Activated gamma-delta T cell (primary cell): ENCODE results near the gene TNPO1.
"Not testable (repeated sequence)": the region's sequence is repeated elsewhere in the genome, so short reads cannot be mapped to it uniquely, and the experiment has no call there.

ENCODE experiments used
- DNase-seq: peaks from one replicate; lab custom pipeline; 2025; lab: John Stamatoyannopoulos, UW

Gene TNPO1

DNA sequence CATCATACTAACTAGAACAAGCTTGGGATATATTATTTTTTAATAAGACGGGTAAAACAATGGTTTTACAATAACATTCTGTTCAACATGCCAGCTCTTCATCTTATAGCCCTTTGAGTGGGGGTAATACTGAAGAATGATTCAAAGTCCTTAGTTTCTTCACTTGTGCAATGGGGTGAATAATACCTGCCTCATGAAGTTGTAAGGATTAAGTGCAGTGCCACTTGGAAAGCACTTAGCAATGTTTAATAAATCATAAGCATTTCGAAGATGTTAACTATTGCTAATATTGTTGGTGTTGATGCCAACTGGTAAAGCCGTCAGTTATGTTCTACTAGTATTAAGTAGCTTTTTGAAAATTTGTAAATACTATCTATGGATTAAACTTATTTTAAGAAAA, 38.0 kb downstream of the TNPO1 start:
- no peak for DNase-seq

DNA sequence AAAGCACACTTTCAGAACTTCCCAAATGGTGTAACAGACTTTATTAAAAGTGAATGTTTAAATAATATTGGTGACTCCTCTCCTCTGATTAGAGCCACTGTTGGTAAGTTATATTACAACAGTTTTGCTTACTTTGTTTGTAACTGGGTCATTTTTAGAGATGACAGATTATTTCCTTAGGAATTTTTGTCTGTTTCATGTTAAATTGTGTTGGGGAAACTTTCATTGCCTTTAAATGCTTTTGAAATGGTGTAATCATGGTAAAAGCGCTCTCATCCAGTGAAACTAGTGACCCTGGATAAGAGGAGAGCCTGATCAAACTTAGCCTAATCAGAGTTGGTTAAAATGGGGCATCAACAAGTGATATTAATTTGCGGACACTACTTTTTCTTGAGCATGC, 39.4 kb downstream of the TNPO1 start:
- no peak for DNase-seq

DNA sequence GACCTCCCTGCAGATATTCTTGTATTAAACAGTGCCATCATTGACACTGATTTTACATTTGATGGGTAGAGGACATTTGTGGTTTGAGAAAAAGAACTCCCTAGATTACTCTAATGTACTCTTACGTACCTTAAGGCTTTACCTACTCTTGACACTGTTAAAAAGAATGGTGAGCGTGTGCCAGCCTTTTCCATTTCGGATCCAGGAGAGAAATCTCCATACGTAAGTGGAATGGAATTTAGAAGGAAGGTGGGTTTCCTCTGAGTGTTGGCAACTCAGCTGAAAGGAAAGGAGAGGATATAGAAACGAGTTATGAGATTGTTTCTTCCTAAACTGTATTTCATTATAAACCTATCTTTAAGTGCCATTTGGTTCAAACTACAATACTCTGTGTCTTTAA, 40.9 kb downstream of the TNPO1 start:
- DNase-seq = no peak

DNA sequence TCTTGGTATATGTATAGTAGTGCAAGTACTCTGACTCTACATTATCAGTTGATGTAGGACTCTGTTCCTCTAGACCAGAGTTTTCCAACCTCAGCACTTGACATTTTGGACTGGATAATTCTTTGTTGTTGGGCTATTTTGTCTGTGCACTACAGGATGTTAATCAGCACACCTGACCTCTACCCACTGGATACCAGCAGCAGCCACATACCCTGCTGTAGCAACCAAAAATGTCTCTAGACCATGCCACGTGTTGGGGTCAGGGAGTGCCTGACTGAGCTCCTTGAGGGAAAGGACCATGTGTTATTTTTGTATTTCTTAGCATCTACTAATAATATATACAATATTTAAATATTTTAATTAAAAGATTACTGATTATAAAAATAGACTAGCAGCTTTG, 42.7 kb downstream of the TNPO1 start:
- DNase-seq = no peak

DNA sequence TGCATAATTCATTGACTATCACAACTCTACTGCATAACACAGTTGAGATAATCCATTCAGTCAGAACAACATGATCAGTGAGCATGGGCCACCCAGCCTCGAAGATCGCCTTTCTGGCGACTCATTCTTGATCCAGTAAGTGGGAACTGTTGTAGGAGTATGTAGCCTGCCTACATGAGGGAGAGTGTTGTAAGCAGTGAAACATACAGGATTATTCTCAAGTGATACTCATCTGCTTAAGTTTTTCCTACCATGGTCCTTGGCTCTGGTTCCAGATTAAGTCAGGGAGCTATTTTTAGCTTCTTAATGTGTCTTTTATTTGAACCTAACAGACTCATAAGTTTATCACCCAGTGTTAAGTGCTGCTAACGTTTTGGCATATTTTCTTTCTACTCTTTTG, 44.0 kb downstream of the TNPO1 start:
- no peak for DNase-seq

DNA sequence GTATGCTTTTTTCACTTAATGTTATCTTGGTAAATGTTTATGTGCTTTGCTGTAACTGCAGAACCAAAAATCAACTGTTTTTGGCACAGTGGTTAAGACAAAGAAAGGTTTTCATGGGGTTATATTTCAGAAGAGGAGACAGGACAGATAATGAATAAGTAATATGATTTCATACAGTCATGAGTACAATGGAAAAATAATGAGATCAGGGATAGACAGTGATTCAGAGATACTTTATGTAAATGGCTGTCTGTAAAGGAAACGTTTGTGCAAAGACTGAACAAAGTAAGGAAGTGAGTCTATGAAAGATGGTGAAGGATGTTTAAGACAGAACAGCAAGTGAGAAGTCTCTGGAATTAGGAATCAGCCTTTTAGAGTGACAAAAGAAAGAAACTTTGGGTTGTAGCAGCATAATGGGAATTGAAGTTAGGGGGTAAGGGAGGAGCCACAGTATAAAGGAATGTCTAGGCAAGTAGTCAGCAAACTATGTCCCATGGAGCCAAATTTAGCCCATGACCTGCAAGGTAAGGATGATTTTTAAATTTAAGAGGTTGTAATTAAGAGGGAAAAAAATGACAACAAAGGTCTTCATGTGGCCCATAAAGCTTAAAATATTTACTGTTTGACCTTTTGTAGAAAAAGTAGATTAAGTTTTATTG, 55.0 kb downstream of the TNPO1 start:
- DNase-seq = no peak

DNA sequence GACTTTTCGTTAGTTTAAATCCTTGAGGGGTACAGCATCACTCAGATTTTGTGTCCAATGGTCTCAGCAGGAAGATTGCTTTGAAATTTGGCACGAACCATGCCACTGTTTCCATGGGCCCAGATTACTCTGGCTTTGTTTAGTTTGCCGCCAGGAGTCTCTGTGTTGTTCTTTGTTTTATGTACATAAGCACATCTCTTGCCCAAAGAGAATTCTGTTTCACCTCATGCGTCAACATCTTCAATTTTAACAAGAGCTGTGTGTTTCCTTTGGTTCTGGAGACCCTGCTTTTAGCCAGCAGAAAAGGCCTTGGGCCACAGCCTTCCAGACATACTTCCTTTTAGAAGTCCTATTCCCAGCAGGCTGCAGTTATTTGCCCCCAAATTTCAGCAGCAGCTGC, 62.4 kb downstream of the TNPO1 start:
- no peak for DNase-seq

DNA sequence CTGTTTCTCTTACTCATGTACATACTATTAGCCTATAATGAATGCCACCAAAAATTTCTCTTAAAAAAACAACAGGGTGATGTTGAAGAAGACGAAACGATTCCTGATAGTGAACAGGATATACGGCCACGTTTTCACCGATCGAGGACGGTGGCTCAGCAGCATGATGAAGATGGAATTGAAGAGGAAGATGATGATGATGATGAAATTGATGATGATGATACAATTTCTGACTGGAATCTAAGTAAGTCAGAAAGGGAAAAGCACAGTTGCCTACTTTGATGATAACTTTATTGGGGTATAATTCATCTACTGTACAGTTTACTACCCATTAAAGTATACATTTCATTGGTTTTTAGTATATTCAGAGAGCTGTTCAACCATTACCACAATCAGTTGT, 66.5 kb downstream of the TNPO1 start:
- no peak for DNase-seq

DNA sequence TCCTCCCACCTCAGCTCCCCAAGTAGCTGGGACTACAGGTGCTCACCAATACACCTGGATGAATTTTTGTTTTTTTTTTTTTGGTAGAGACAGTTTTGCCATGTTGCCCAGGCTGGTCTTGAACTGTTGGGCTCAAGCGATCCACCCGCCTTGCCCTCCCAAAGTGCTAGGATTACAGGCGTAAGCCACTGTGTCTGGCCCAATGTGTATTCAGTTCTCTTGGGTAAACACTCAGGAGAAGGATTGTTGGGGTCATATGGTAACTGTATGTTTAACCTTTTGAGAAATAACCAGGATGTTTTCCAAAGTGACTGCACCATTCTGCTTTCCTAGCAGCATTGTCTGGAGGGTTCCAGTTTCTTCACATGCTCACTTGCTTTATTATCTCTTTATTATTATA, 67.4 kb downstream of the TNPO1 start:
- DNase-seq = no peak

DNA sequence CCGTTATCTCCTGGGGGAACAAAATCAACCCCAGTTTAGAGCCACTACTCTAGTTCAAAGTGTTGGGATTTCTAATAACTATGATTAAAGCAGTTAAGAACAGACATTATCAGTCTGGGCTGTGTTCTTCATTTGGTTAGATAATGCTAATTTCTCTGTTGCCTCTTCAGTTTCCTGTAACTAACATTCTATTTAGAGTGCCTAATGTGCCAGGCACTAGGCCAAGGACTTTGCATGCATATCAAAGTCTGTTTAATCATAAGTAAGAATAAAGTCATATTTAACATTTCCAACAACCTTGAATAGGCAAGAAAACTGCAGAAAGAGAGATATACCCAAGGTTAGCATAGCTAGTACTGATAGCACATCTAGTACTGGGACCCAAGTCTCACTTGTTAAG, 68.4 kb downstream of the TNPO1 start:
- DNase-seq = no peak

DNA sequence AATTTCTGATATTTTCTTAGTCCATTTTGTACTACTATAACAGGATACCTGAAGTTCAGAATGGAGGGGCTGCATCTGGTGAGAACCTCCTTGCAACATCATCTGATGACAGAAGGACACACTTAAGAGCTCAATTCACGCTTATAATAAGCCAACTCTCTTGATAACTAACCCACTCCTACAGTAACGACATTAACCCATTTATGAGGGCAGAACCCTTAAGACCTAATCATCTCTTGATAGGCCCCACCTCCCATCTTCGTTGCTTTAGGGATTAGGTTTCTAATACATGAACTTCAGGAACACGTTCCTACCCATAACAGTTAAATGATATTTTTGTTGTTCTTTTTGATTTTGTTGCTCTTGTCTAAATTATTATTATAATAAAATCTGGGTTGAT, 69.4 kb downstream of the TNPO1 start:
- no peak for DNase-seq

DNA sequence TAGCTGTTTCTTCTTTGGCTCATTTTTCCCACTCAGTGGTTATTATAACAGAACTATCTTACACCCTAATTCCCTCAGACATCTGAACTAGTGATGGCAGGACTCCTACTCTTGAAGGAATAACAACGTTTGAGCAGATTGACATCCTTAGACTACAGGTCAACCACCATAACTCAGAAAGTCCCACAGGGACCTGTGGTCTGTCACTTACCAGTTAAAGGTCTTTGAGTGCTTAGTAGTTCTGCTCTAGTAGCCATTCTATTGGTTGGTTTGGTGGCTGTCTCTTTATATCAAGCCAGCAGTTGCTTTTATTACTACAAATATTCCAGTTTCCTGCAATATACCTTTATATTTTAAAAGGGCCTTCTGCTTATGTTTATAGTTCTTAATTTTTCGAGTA, 72.1 kb downstream of the TNPO1 start:
- DNase-seq = no peak

DNA sequence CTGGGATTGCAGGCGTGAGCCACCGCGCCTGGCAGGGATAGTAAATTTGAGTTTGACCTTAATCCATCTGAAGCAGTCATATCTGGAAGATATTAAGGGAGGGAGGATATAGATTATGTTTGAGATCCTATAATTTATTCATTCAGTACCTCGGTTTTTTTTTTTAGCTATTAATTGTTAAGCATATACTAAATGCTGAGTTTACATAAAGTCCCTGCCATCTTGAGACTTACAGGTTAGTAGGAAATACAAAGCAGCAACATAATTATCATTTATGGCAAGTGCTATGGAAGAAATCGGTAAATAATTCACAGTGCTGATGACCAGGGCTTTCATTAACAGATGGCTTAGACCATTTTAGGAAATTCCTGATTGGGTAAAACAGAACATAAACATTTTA, 72.9 kb downstream of the TNPO1 start:
- no peak for DNase-seq

DNA sequence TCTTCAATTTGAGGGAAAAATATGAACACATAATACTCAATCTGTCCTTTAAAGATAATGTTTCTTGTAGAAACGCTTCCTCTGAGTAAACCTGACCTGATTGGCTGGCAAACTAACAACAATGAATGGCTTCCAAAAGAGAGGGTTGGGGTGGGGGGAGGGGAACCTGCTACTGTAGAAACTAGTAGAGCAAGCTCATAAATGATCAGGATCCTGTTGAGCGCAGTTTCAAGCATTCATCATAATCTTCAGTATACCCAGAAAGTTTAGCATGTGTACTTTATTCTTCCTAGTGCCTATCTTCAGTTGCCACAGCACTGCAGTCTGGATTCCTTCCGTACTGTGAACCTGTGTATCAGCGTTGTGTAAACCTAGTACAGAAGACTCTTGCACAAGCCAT, 76.4 kb downstream of the TNPO1 start:
- DNase-seq = no peak

DNA sequence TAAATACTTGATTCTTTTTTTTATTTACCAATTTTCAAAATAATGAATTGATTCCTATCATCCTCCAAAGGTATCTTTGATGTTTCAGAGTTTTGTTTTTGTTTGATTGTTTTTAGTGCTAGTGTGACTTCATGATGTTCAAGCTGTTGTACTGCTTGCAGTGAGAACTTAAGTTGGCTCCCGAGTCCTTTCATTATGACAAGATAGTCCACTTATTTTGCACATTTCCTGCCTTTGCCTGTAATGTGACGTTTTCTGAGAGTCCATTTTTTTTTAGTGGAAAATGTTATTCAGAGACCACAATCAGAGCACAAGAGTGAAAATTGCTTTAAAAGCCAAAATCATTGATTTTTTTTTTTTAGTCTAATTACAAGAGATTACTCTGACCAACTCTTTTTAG, 79.3 kb downstream of the TNPO1 start:
- no peak for DNase-seq

DNA sequence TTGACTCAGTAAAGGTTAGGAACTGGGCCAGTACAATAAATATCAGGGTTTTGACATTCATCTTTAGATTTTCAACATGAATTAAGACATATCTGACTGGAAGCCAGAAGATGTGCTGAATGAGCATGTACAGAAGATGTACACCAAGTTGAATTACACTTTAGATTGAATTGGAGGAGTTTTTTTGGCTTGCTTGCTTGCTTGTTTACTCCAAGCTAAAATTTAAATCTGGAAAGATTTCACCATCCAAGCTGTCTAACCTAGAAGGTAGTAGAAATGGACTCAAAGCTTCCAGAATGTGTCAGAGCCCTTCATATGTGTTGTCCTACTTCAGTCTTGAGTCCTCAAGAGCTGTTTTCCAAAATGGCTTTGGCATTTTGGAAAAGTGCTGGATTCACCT, 90.3 kb downstream of the TNPO1 start:
- no peak for DNase-seq

DNA sequence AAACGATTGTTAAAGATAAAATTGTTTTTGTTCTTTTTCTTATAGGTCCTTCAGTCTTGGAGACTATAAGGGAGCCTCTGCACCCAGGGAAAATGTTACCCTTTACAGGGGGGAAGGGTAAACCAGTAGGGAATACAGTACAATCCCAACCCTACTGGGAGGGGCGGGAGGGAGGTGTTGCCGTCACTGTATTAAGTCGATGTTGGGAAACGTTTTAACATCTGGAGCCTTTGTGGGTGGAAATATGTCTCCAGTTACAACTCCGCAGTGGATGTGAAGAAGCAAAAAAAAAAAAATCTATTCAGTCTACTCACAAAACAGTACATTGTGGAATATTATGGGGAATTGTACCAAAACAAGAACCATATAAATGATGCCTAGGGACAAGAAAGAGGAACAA, 92.2 kb downstream of the TNPO1 start:
- no peak for DNase-seq

DNA sequence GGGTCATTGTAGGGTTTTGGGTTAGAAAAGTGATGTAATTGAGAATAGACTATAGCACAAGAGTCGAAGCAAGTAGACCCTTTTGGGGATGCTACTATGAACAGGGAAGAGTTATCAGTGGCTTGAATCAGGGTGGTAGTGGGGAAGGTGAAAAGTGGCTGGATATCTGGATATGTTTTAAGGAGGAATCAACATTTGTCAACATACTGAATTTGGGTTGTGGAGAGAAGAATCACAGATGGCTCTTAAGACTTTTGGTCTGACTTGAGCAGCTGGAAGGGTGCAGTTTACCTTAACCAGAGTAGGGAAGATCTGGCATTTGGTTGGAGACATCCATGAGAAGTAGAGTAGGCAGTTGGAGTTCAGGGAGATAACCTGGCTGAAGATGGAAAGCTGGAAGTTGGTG, 100.9 kb downstream of the TNPO1 start:
- DNase-seq = no peak

DNA sequence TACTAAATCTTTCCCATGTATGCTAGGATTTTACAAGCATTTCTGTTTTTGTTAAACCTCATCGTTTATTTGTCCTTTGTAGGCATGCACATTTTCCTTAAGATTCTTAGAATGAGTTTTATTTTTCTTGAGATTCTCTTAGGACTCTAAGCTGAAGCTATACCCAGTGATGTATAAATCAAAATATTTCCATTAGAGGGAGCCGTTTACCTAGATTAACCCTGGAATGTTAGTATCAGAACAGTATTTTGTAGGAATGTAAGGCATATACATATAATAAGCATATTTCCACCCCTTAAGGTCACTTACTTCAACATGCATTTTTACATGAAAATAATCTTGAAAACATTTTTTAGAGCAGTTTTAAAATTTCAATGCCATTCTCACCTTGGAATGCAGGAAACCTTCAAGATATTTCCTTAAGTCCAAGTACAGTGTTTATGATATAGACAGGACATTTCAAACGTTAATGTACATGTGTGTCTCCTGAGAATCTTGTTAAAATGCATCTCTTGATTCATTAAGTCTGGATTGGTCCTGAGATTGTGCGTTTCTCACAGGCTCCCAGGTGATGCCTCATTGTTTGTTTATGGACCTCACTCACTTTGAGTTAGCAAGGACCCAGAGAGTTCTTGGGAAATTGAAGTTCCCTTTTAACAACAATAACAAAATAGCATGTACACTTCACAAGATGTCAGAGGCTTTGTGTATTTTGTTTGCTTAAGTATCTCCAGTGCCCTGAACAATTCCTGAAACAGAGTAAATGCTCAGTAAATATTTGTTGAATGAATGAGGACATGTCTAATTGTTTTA, 104.4 kb downstream of the TNPO1 start:
- DNase-seq = no peak

DNA sequence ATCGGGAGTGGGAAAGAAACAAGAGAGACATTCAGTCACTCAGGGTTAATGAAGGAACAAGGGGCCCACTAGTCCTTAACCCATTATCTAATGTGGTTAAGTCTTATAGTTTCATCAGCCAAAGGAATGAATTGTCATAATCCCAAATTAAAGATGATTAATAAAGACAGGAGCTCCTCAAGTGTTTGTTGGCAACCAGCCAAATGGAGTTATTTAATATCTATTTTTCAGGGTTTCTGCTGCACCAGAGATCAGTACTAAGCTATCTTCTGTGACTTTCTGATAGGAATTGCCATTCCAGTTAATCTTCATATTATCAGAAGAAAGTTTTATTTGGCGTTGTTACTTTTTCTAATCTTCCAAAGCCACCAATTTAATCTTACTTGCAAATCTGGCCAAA, 105.4 kb downstream of the TNPO1 start:
- DNase-seq = no peak

DNA sequence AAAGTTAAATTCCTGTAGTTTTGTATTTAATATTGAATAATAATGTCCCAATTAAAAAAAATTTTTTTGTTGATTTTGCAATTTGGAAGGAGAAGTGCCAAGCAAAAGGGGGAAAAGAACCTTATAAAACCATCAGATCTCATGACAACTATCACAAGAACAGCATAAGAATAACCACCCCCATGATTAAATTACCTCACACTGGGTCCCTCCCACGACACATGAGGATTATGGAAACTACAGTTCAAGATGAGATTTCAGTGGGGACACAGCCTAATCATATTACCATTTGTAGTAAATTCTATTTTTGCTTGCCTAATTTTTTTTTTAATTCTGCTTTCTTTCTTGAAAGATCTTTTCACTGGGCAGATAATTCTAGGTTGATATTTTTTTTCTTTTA, 106.0 kb downstream of the TNPO1 start:
- DNase-seq = no peak

DNA sequence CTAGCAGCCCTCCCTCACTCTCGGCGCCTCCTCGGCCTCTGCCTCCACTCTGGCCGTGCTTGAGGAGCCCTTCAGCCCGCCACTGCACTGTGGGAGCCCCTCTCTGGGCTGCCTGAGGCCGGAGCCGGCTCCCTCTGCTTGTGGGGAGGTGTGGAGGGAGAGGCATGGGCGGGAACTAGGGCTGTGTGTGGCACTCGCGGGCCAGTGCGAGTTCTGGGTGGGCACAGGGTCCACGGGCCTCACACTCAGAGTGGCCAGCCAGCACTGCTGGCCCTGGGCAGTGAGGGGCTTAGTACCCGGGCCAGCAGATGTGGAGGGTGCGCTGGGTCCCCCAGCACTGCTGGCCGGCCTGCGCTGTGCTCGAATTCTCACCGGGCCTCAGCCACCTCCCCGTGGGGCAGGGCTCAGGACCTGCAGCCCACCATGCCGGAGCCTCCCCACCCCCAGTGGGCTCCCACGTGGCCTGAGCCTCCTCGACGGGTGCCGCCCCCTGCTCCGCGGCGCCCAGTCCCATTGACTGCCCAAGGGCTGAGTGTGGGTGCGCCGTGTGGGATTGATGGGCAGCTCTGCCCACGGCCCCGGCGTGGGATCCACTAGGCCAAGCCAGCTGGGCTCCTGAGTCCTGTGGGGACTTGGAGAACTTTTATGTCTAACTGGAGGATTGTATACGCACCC, 109.0 kb downstream of the TNPO1 start:
- peak; percentile 4 for DNase-seq

DNA sequence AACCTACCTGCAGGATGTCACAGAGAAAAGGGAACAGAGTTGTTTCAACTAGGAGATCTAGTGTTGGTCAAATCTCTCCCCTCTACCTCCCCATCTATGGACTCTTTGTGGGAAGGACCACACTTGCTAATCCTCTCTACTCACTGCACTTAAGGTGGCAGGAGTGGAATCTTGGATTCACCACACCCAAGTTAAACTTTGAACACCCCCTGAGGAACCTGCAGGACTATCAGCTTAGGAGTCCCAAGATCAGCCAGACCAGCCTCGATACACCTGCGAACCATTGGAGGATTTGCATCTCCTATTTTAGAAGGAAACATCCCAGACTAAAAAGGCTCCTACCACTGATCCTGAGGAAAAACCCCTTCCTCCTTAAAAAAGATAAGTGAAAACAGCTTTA, 116.2 kb downstream of the TNPO1 start:
- DNase-seq = not testable (repeated sequence)
